ENCODE results near the gene CNTN4. TPM values are rescaled to one million over a fixed set of nuclear protein-coding genes. Genes with fewer than 3 reads are reported as not detected.

The CNTN4 gene
- total and polyA plus RNA-seq, 2 of the 8 experiments (the other 6 are each of a cell fraction or from before 2014, with no cell fraction given): 0.41 to 2.2 TPM

DNA sequence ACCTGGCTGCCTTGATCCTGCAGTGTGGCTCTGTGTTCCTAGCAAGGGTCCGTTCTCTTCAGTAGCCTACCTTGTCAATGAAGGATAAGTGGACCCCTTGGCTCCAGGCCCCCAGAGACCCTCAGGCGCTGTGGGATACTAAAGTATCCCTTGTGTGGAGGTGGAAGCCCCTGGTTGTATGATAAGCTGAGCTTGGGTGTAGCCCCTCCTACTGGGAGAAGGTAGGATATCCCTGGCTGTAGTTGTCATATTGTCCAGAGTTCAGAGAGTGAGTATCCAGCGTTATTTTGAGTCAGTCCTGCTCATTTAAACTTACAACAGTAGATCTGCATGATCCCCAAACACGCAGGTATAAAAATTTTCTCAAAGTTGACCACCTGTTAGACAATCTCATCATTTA is 496.8 kb downstream of the CNTN4 start:
- Histone ChIP-seq H2BK5ac (ENCODE audit: low read depth, low read length) (no peak overlapping the region), H3K23me2 (ENCODE audit: low read depth, low read length) (no peaks in the 10 kb centered on the region), H3K79me2 (ENCODE audit: control insufficient read depth in 1 of 2, insufficient read depth in 2 of 2, low read length in 2 of 2) (no peaks in the 10 kb centered on the region), H3K4me1 (replicated peaks in 1 of 4; ENCODE audit: control insufficient read depth in 3 of 4, insufficient read depth in 4 of 4, low read length in 3 of 4) (no peaks in the 10 kb centered on the region; a peak in 1 of 7 replicates), H3K23ac (ENCODE audit: insufficient read length) (no peak overlapping the region), H2BK20ac (ENCODE audit: low read length) (no peak overlapping the region), H4K91ac (replicated peaks; ENCODE audit: insufficient read length, low read length) (no peak overlapping the region), H4K20me1 (replicated peaks in 1 of 2; ENCODE audit: control insufficient read depth in 1 of 2, insufficient read depth in 2 of 2, low read length in 2 of 2) (no peaks in the 10 kb centered on the region), H2BK12ac (ENCODE audit: low read depth, low read length) (no peak overlapping the region), H2BK120ac (replicated peaks; ENCODE audit: low read depth, low read length) (no peak overlapping the region), H3K4me3 (ENCODE audit: extremely low read depth in 1 of 4, insufficient read depth in 2 of 4, low read depth in 3 of 4, low read length in 4 of 4) (no peak overlapping the region), H3K4ac (replicated peaks; ENCODE audit: insufficient read length, low read depth, low read length) (no peak overlapping the region), H3K9me3 (ENCODE audit: insufficient read depth in 2 of 2, low read depth in 1 of 2, low read length in 1 of 2) (no peaks in the 10 kb centered on the region), H4K8ac (ENCODE audit: extremely low read depth, insufficient read depth, low read length) (no peak overlapping the region), H3K9ac (replicated peaks in 1 of 4; ENCODE audit: extremely low read depth in 1 of 4, low read depth in 3 of 4, low read length in 3 of 4) (no peak overlapping the region), H4K5ac (ENCODE audit: insufficient read length, low read depth, low read length) (no peak overlapping the region), H2AFZ (ENCODE audit: low read length) (no peak overlapping the region), H3K56ac (replicated peaks; ENCODE audit: insufficient read length, low read depth, low read length) (no peak overlapping the region), H3K79me1 (ENCODE audit: low read depth, low read length) (no peaks in the 10 kb centered on the region), H3K14ac (ENCODE audit: insufficient read length) (no peak overlapping the region), H3K27ac (ENCODE audit: low read depth, low read length) (no peak overlapping the region), H3K36me3 (ENCODE audit: control insufficient read depth in 2 of 4, insufficient read depth in 4 of 4, low read length in 3 of 4) (no peaks in the 10 kb centered on the region; a peak in 1 of 8 replicates), H2BK15ac (ENCODE audit: low read length) (no peak overlapping the region), H2AK5ac (ENCODE audit: low read depth, low read length) (no peak overlapping the region), H3K27me3 (replicated peaks in 1 of 4; ENCODE audit: control insufficient read depth in 3 of 4, extremely low read depth in 1 of 4, insufficient read depth in 3 of 4, low read length in 3 of 4) (no peaks in the 10 kb centered on the region), H3K18ac (ENCODE audit: extremely low read depth, low read length) (no peak overlapping the region), H3K4me2 (ENCODE audit: insufficient read depth in 1 of 2, low read depth in 2 of 2, low read length in 2 of 2) (no peak overlapping the region)
- DNase-seq (ENCODE audit: low read depth in 1 of 2, low spot score in 2 of 2) (peak in 1 of 2 experiments; percentile 45), FAIRE-seq (no peak)
- CTCF ChIA-PET (ENCODE audit: partially characterized antibody): interaction anchor here (0.6 to 2.4 kb wide), 7 partner anchors 9 to 457 kb away, joined by 3 to 9 read pairs (median 4); no protein-coding TSS in a partner anchor
- POLR2A ChIA-PET (ENCODE audit: partially characterized antibody): no interaction called here
- WGBS, 2 experiments (ENCODE audit: extremely low coverage in 1 of 2, insufficient coverage in 1 of 2, insufficient read length in 1 of 2, insufficient replicate concordance in 2 of 2, low coverage in 1 of 2, low lambda C conversion rate in 2 of 2, missing lambda C conversion rate in 1 of 2): 94% methylated on average over 4 of the region's 4 CpGs; no CpG with 5 or more reads in 1 of the 2 experiments
- TF ChIP-seq TEAD4 (IDR thresholded peaks at IDR 0.05; ENCODE audit: low read depth, low read length): no peak
- no peak for TF ChIP-seq RXRA (IDR thresholded peaks at IDR 0.05; ENCODE audit: insufficient read depth, low read depth, low read length)
- TF ChIP-seq RBBP5 (IDR thresholded peaks at IDR 0.05; ENCODE audit: borderline replicate concordance, low read depth, low read length): no peak
- no peak for TF ChIP-seq BCL11A (IDR thresholded peaks at IDR 0.05; ENCODE audit: low read depth in 2 of 2, low read length in 2 of 2)
- TF ChIP-seq, protein P1, sequence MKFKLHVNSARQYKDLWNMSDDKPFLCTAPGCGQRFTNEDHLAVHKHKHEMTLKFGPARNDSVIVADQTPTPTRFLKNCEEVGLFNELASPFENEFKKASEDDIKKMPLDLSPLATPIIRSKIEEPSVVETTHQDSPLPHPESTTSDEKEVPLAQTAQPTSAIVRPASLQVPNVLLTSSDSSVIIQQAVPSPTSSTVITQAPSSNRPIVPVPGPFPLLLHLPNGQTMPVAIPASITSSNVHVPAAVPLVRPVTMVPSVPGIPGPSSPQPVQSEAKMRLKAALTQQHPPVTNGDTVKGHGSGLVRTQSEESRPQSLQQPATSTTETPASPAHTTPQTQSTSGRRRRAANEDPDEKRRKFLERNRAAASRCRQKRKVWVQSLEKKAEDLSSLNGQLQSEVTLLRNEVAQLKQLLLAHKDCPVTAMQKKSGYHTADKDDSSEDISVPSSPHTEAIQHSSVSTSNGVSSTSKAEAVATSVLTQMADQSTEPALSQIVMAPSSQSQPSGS (IDR thresholded peaks at IDR 0.05; ENCODE audit: low read length): no peak
- no peak for TF ChIP-seq CHD2 (IDR thresholded peaks at IDR 0.05; ENCODE audit: low read length)
- TF ChIP-seq YY1 (IDR thresholded peaks at IDR 0.05; ENCODE audit: low read depth, low read length): no peak
- no peak for TF ChIP-seq RNF2 (IDR thresholded peaks at IDR 0.05; ENCODE audit: borderline replicate concordance, low read depth, low read length, missing control alignments, poor library complexity, severe bottlenecking)
- TF ChIP-seq ASH2L (IDR thresholded peaks at IDR 0.05; ENCODE audit: low read length): no peak
- TF ChIP-seq SP2 (IDR thresholded peaks at IDR 0.05; ENCODE audit: low read length): no peak
